Subcutaneous abdominal adipose tissue (tissue), 5 donors: ENCODE results near the gene SPTSSB.

ENCODE experiments used
- H3K27ac ChIP-seq: one replicate; pipeline ENCODE4 v1.7.0; 2013; ENCODE audit warnings: low read depth, mild to moderate bottlenecking, inconsistent platforms, low read length, moderate library complexity
- H3K27me3 ChIP-seq, 5 donors: one replicate each; pipeline ENCODE4 v1.7.0; 2013; ENCODE audit warnings: low read length in 5 of 5, inconsistent platforms in 1 of 5; ENCODE audit not compliant: control insufficient read depth in 5 of 5, insufficient read depth in 4 of 5
- H3K36me3 ChIP-seq, 5 donors: one replicate each; pipeline ENCODE4 v1.7.0; 2013; ENCODE audit warnings: low read length in 5 of 5; ENCODE audit not compliant: control insufficient read depth in 5 of 5, insufficient read depth in 5 of 5
- H3K4me1 ChIP-seq, 5 donors: one replicate each; pipeline ENCODE4 v1.7.0; 2013; ENCODE audit warnings: low read length in 5 of 5, mild to moderate bottlenecking in 3 of 5, moderate library complexity in 1 of 5; ENCODE audit not compliant: control insufficient read depth in 5 of 5, insufficient read depth in 5 of 5
- H3K4me3 ChIP-seq, 5 donors: one replicate each; pipeline ENCODE4 v1.7.0; 2013; ENCODE audit warnings: low read length in 5 of 5, low read depth in 1 of 5
- H3K9ac ChIP-seq, 5 donors: one replicate each; pipeline ENCODE4 v1.7.0; 2013; ENCODE audit warnings: low read length in 5 of 5, mild to moderate bottlenecking in 4 of 5, moderate library complexity in 3 of 5
- H3K9me3 ChIP-seq, 5 donors: one replicate each; pipeline ENCODE4 v1.7.0; 2013; ENCODE audit warnings: low read length in 5 of 5; ENCODE audit not compliant: control insufficient read depth in 5 of 5
- donor health status: healthy.
- donor health status: healthy.
- donor health status: healthy.
- donor health status: healthy.
- donor health status: healthy.

Gene SPTSSB

DNA sequence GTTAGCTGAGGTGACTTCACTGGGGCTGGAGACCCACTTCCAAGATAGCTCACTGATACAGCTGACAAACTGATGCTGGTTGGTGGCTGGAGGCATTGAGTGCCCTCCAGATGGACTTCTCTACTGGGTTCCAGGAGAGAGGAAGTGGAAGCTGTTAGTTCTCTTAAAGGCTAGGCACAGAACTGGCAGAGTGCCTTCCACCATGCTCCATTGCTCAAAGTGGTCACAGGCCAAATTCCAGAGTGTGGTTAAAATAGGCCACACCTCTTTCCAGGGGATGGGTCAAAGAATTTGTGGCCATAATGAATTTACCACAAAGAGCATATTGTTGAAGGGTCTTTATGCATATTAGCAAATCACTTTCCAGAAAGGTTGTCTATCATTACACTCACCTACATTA lies 76.0 kb downstream of the SPTSSB start:
- no peak overlapping the region for H3K9ac ChIP-seq
- H3K4me1 ChIP-seq = no peaks in the 10 kb centered on the region
- no peaks in the 10 kb centered on the region for H3K27me3 ChIP-seq
- H3K4me3 ChIP-seq = no peak overlapping the region
- peaks cover 0 to 6% (median 0%) of the 10 kb centered on the region in 5 donors for H3K9me3 ChIP-seq
- no peak overlapping the region for H3K27ac ChIP-seq
- H3K36me3 ChIP-seq = no peaks in the 10 kb centered on the region
